OCI-LY3 (cell line): ENCODE measurements around the gene CD200R1.

Source experiments
- H2AFZ ChIP-seq: fragments of 200-600, 300-600 bp; shearing (Covaris generic); 2 replicates; pipeline ENCODE4 v1.6.0; 2014; ENCODE audit warnings: antibody characterized with exemption, low read depth, low read length
- H3K27ac ChIP-seq: fragments of 200-600, 300-600 bp; sonication (generic); 2 replicates; pipeline ENCODE4 v1.5.1; 2014; ENCODE audit warnings: mild to moderate bottlenecking, low read length, moderate library complexity, mixed read lengths
- H3K27me3 ChIP-seq: fragments of 200-600, 300-600 bp; sonication (generic); 2 replicates; pipeline ENCODE4 v1.6.1; 2014; ENCODE audit warnings: low read depth, low read length, mixed read lengths
- H3K36me3 ChIP-seq: fragments of 200-600, 300-600 bp; sonication (generic); replicated peaks from 2 replicates; pipeline ENCODE3; 2014; ENCODE audit warnings: low read depth, low read length, mixed read lengths
- H3K4me1 ChIP-seq: fragments of 300-600, 200-600 bp; sonication (generic); 2 replicates; pipeline ENCODE4 v1.6.1; 2014; ENCODE audit warnings: low read length, mixed read lengths
- H3K4me2 ChIP-seq: fragments of 200-600, 300-600 bp; sonication (generic); 2 replicates; pipeline ENCODE4 v1.6.1; 2014; ENCODE audit warnings: low read length, mixed read lengths
- H3K4me3 ChIP-seq: fragments of 300-600, 200-600 bp; sonication (generic); 2 replicates; pipeline ENCODE4 v1.5.1; 2014; ENCODE audit warnings: antibody characterized with exemption, mild to moderate bottlenecking, low read length, moderate library complexity
- H3K79me2 ChIP-seq: fragments of 300-600, 200-600 bp; shearing (Covaris generic); 2 replicates; pipeline ENCODE4 v1.6.1; 2014; ENCODE audit warnings: mild to moderate bottlenecking, low read length, mixed read lengths
- H3K9ac ChIP-seq: fragments of 300-600, 200-600 bp; shearing (Covaris generic); 2 replicates; pipeline ENCODE4 v1.6.0; 2014; ENCODE audit warnings: mild to moderate bottlenecking, low read length, moderate library complexity
- H3K9me3 ChIP-seq: fragments of 200-600, 300-600 bp; shearing (Covaris generic); 2 replicates; pipeline ENCODE4 v1.6.1; 2014; ENCODE audit warnings: low read length, mixed read lengths; ENCODE audit not compliant: insufficient read depth
- H4K20me1 ChIP-seq: fragments of 200-600, 300-600 bp; sonication (generic); 2 replicates; pipeline ENCODE4 v1.6.1; 2016; ENCODE audit warnings: low read length, mixed read lengths; ENCODE audit not compliant: insufficient read depth
- CTCF ChIP-seq: fragments of 200-600, 300-600 bp; sonication (generic); IDR thresholded peaks from 2 replicates; pipeline ENCODE4 v1.5.1; 2014; ENCODE audit warnings: antibody characterized with exemption, low read length, low read depth
- EZH2phosphoT487 ChIP-seq: fragments of 200-600 bp; shearing (Covaris generic); IDR thresholded peaks from 2 replicates; pipeline ENCODE4 v1.6.1; 2018; ENCODE audit warnings: antibody characterized with exemption, mixed run types, low read depth

CD200R1 gene

GRCh38 chr3:113005611-113006010 is 30.7 kb upstream of the CD200R1 start:
- TF ChIP-seq CTCF, result no peak
- no peak for TF ChIP-seq EZH2phosphoT487
- Histone ChIP-seq H3K9ac (no peak overlapping the region), H3K4me1 (no peaks in the 10 kb centered on the region), H3K4me3 (no peak overlapping the region), H3K27ac (no peak overlapping the region), H2AFZ (no peak overlapping the region), H3K27me3 (no peaks in the 10 kb centered on the region), H3K9me3 (no peaks in the 10 kb centered on the region), H3K36me3 (peaks cover 90% of the 10 kb centered on the region), H4K20me1 (0 out of 2 replicates have a peak, but pooled peaks cover 7% of the 10 kb centered on the region), H3K79me2 (peaks cover 44% of the 10 kb centered on the region), H3K4me2 (no peak overlapping the region)

GRCh38 chr3:113002679-113003078 is 27.8 kb upstream of the CD200R1 start:
- no peaks in the 10 kb centered on the region for H3K27me3 ChIP-seq
- H3K4me2 ChIP-seq, result no peak overlapping the region
- no peaks in the 10 kb centered on the region for H4K20me1 ChIP-seq
- H3K79me2 ChIP-seq, result peaks cover 20% of the 10 kb centered on the region
- TF ChIP-seq EZH2phosphoT487 (no peak), CTCF (no peak)
- H3K36me3 ChIP-seq, result peaks cover 83% of the 10 kb centered on the region
- H2AFZ ChIP-seq, result no peak overlapping the region
- H3K27ac ChIP-seq, result no peak overlapping the region
- no peaks in the 10 kb centered on the region for H3K9me3 ChIP-seq
- H3K4me1 ChIP-seq, result no peaks in the 10 kb centered on the region
- no peak overlapping the region for H3K4me3 ChIP-seq
- H3K9ac ChIP-seq, result no peak overlapping the region

GRCh38 chr3:113002037-113002436 is 27.1 kb upstream of the CD200R1 start:
- Histone ChIP-seq H3K27me3 (no peaks in the 10 kb centered on the region), H3K4me1 (no peaks in the 10 kb centered on the region), H3K27ac (no peak overlapping the region), H3K9me3 (no peaks in the 10 kb centered on the region), H3K4me2 (no peak overlapping the region), H2AFZ (no peak overlapping the region), H3K4me3 (no peak overlapping the region), H3K79me2 (peaks cover 18% of the 10 kb centered on the region), H3K9ac (no peak overlapping the region), H3K36me3 (peaks cover 76% of the 10 kb centered on the region), H4K20me1 (no peaks in the 10 kb centered on the region)
- no peak for TF ChIP-seq EZH2phosphoT487
- no peak for TF ChIP-seq CTCF

GRCh38 chr3:113000691-113001090 is 25.8 kb upstream of the CD200R1 start:
- no peaks in the 10 kb centered on the region for H4K20me1 ChIP-seq
- H3K4me1 ChIP-seq, result no peaks in the 10 kb centered on the region
- H3K9me3 ChIP-seq, result no peaks in the 10 kb centered on the region
- no peak overlapping the region for H3K4me3 ChIP-seq
- no peak overlapping the region for H3K9ac ChIP-seq
- no peak overlapping the region for H2AFZ ChIP-seq
- H3K4me2 ChIP-seq, result no peak overlapping the region
- TF ChIP-seq CTCF (no peak), EZH2phosphoT487 (no peak)
- peaks cover 11% of the 10 kb centered on the region for H3K79me2 ChIP-seq
- no peak overlapping the region for H3K27ac ChIP-seq
- peaks cover 68% of the 10 kb centered on the region for H3K36me3 ChIP-seq
- no peaks in the 10 kb centered on the region for H3K27me3 ChIP-seq
